HepG2 (cell line): ENCODE measurements around the gene ZBTB20. TPM values are rescaled to one million over a fixed set of nuclear protein-coding genes. Genes with fewer than 3 reads are reported as not detected.

Experiments
- ATAC-seq: fragments of 200-7000 bp; cut with Tn5 transposase; 3 replicates; pipeline ENCODE4 v1.9.1; 2020; ENCODE audit warnings: mild to moderate bottlenecking, moderate library complexity
- BruUV-seq: library from RNA; stranded (reverse); fragments of 400-500 nt; replicated peaks from 2 replicates; lab custom pipeline; 2021; lab: Mats Ljungman, UMichigan
- CTCF ChIA-PET: fragments of 300-600 bp; formaldehyde crosslinking; extraction: SDS; loops from one replicate; lab custom pipeline; 2021; ENCODE audit warnings: low total read pairs, inconsistent platforms, low intra/inter-chr PET ratio; lab: Yijun Ruan, JAX
- POLR2A ChIA-PET: fragments of 350-600 bp; sonication (Branson Sonifier 250); formaldehyde crosslinking; loops from one replicate; lab custom pipeline; 2020; ENCODE audit warnings: antibody characterized with exemption, inconsistent platforms; lab: Yijun Ruan, JAX
- DNase-seq: peaks from one replicate; pipeline ENCODE4 v3.0.0-alpha.2; 2015; ENCODE audit warnings: low spot score
- FAIRE-seq: peaks from 3 replicates; lab custom pipeline; 2011; peaks lifted over from hg19 to GRCh38; lab: Jason Lieb, UNC
- H2AFZ ChIP-seq: one replicate; pipeline ENCODE4 v1.6.1; 2011; ENCODE audit warnings: low read length, inconsistent platforms
- H3K27ac ChIP-seq: fragments of 300-600 bp; 3 replicates; pipeline ENCODE4 v1.8.0; 2011; ENCODE audit warnings: mixed run types, mild to moderate bottlenecking, mixed read lengths, low read length, inconsistent platforms; ENCODE audit not compliant: insufficient read depth; ENCODE audit errors: extremely low read length
- H3K27me3 ChIP-seq, 2 experiments: fragments of 200-600 bp in 1 of 2; 2 replicates in 1 of 2; 3 replicates in 1 of 2; pipeline versions ENCODE4 v1.6.0 to v1.8.0; 2011; ENCODE audit warnings: low read length in 2 of 2, mild to moderate bottlenecking in 2 of 2, moderate library complexity in 2 of 2, inconsistent platforms in 1 of 2; ENCODE audit not compliant: insufficient read depth in 2 of 2, control insufficient read depth in 1 of 2
- H3K36me3 ChIP-seq, 2 experiments: fragments of 200-600 bp in 1 of 2; replicated peaks in 1 of 2; 2 replicates in 1 of 2; 3 replicates in 1 of 2; pipeline versions ENCODE4 v1.5.1 to v1.8.0; 2011; ENCODE audit warnings: low read length in 2 of 2, inconsistent platforms in 1 of 2; ENCODE audit not compliant: insufficient read depth in 2 of 2, control insufficient read depth in 1 of 2
- H3K4me1 ChIP-seq: 2 replicates; pipeline ENCODE4 v1.5.1; 2012; ENCODE audit warnings: low read length, inconsistent platforms; ENCODE audit not compliant: insufficient read depth
- H3K4me2 ChIP-seq: 2 replicates; pipeline ENCODE4 v1.6.0; 2011; ENCODE audit warnings: low read depth, low read length, inconsistent platforms
- H3K4me3 ChIP-seq, 3 experiments: fragments of 200-600 bp in 1 of 3; sonication (generic), shearing (Covaris generic) in 1 of 3; replicated peaks in 1 of 3; 2 replicates each; pipeline ENCODE4 v1.5.1; 2011 to 2016; ENCODE audit warnings: low read length in 3 of 3, inconsistent platforms in 2 of 3, low read depth in 2 of 3, mild to moderate bottlenecking in 2 of 3, control low read depth in 1 of 3, mixed read lengths in 1 of 3; ENCODE audit not compliant: insufficient read depth in 1 of 3
- H3K79me2 ChIP-seq: one replicate; pipeline ENCODE4 v1.6.1; 2011; ENCODE audit warnings: low read length, inconsistent platforms; ENCODE audit not compliant: insufficient read depth
- H3K9ac ChIP-seq: 2 replicates; pipeline ENCODE4 v1.6.0; 2011; ENCODE audit warnings: mild to moderate bottlenecking, low read depth, low read length, inconsistent platforms; ENCODE audit not compliant: insufficient read depth
- H3K9me3 ChIP-seq: 2 replicates; pipeline ENCODE4 v1.5.1; 2012; ENCODE audit warnings: mild to moderate bottlenecking, low read length
- H4K20me1 ChIP-seq: 2 replicates; pipeline ENCODE4 v1.6.0; 2011; ENCODE audit warnings: inconsistent platforms, mild to moderate bottlenecking, low read length, moderate library complexity; ENCODE audit not compliant: insufficient read depth
- DPF2 ChIP-seq: sonication (generic); formaldehyde crosslinking; IDR thresholded peaks from 2 replicates; pipeline ENCODE4 v1.4.0; 2020; ENCODE audit warnings: mild to moderate bottlenecking, low read depth, missing genetic modification reagents, borderline replicate concordance
- ELF3 ChIP-seq: IDR thresholded peaks from 2 replicates; pipeline ENCODE4 v1.6.1; 2016; ENCODE audit warnings: missing genetic modification reagents, missing compliant biosample characterization
- MED1 ChIP-seq: sonication (generic); formaldehyde crosslinking; IDR thresholded peaks from 2 replicates; pipeline ENCODE4 v1.4.0; 2020; ENCODE audit warnings: missing genetic modification reagents
- PHF21A ChIP-seq: sonication (generic); formaldehyde crosslinking; IDR thresholded peaks from 2 replicates; pipeline ENCODE4 v1.5.0; 2020; ENCODE audit warnings: mild to moderate bottlenecking, missing genetic modification reagents
- SAP130 ChIP-seq: IDR thresholded peaks from 2 replicates; pipeline ENCODE4 v1.6.1; 2016; ENCODE audit warnings: low read depth
- SIN3B ChIP-seq: fragments of 150-350 bp; IDR thresholded peaks from 2 replicates; pipeline ENCODE4 v1.6.1; 2014; ENCODE audit warnings: low read length
- SMAD9 ChIP-seq: sonication (generic); formaldehyde crosslinking; IDR thresholded peaks from 2 replicates; pipeline ENCODE4 v1.5.1; 2020; ENCODE audit warnings: mild to moderate bottlenecking, missing genetic modification reagents
- SMARCE1 ChIP-seq: fragments of 450-650 bp; IDR thresholded peaks from 2 replicates; pipeline ENCODE4 v1.6.1; 2017; ENCODE audit warnings: borderline replicate concordance
- SP5 ChIP-seq: IDR thresholded peaks from 2 replicates; pipeline ENCODE4 v1.6.1; 2016; ENCODE audit warnings: low read depth, borderline replicate concordance
- ZMYM4 ChIP-seq: sonication (generic); formaldehyde crosslinking; IDR thresholded peaks from 2 replicates; pipeline ENCODE4 v1.8.1; 2023; ENCODE audit warnings: mild to moderate bottlenecking, missing genetic modification reagents
- ZNF891 ChIP-seq: sonication (generic); formaldehyde crosslinking; IDR thresholded peaks from 2 replicates; pipeline ENCODE4 v1.5.0; 2020; ENCODE audit warnings: mild to moderate bottlenecking, missing genetic modification reagents
- WGBS: methylation state at CpG from one replicate; pipeline ENCODE4 v1.1.6; 2017; ENCODE audit warnings: low lambda C conversion rate; 5-methylcytosine and 5-hydroxymethylcytosine counted together
- in situ Hi-C: cut with HindIII; loops from 2 replicates; pipeline ENCODE4 v1.10.0; 2017; ENCODE audit warnings: low pct_unique_long_range_greater_than_20kb; ENCODE audit not compliant: extremely low pct_ligation_motif_present
- intact Hi-C: fragments of 100-400 bp; cut with micrococcal nuclease; formaldehyde crosslinking; loops from one replicate; pipeline ENCODE4 v1.10.0; 2022; ENCODE audit not compliant: unreplicated experiment
- polyA plus RNA-seq, 8 experiments: library from polyadenylated mRNA; depleted of rRNA in 3 of 8; stranded (reverse) in 7 of 8; unstranded in 1 of 8; fragments of >200 nt; fragmentation: Illumina TruSeq in 4 of 8; extraction: Trizol in 4 of 8; gene quantifications; 2 replicates each; pipeline versions ENCODE4 v1.2.1 to v1.2.3, GENCODE V29; 2011 to 2016; ENCODE audit warnings: low read depth in 4 of 8, missing spikeins in 1 of 8, mixed read lengths in 1 of 8; ENCODE audit not compliant: insufficient read depth in 1 of 8
- total RNA-seq, 5 experiments: library from RNA; depleted of rRNA; stranded (reverse); fragments of >200 nt; fragmentation: Illumina TruSeq; extraction: Trizol; gene quantifications; 2 replicates each; pipeline ENCODE4 v1.2.3, GENCODE V29; 2016; ENCODE audit warnings: low read depth in 1 of 5
- TF ChIP-seq, protein P1 (sequence below): sonication (generic); formaldehyde crosslinking; conservative IDR thresholded peaks from 2 replicates; pipeline ENCODE4 v1.5.0; 2020; ENCODE audit warnings: missing genetic modification reagents
- TF ChIP-seq, protein P2 (sequence below): sonication (generic); formaldehyde crosslinking; IDR thresholded peaks from 2 replicates; pipeline ENCODE4 v1.9.0; 2022; ENCODE audit warnings: missing genetic modification reagents, mild to moderate bottlenecking, borderline replicate concordance
- TF ChIP-seq, protein P3 (sequence below): sonication (generic); formaldehyde crosslinking; IDR thresholded peaks from 2 replicates; pipeline ENCODE4 v1.5.0; 2020; ENCODE audit warnings: mild to moderate bottlenecking, missing genetic modification reagents, borderline replicate concordance

ZBTB20 gene
- total and polyA plus RNA-seq, 2 of the 13 experiments (the other 11 are each of a cell fraction or from before 2014, with no cell fraction given) = 1.9 to 8.8 TPM

DNA sequence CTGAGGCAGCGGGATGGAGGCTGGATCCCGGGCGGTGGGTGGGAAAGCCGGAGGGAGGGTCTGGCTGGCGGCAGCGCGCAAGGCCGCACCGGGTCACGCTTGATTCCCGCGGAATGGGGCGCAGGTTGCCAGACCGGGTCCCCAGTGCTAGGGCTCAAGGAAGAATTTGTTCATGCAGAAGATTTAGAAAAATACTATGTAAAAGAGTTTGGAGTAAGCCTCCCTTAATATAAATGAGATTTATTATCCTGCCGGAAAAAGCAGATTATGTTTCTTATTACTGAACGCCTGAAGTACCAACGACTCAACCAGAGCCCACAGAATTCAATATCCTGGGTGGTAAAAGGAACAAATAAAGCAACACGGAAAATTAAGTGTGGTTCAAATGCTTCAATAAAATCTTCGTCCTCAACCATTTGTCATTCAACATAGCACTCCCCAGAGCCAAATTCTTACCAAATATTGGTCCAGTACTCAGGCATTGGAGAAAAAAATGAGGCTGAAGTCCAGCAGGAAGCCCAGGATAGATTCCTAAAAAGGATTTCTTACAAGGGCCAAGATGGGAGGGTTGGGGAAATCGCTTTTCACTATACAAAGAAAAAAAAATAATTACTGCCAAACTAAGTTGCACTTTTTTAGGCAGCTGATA lies 1.2 kb upstream of the ZBTB20 start:
- intact Hi-C loops (loop anchor here (5.0 kb wide), 2 partner anchors 251 to 401 kb away; no protein-coding TSS in a partner anchor), in situ Hi-C loops (no loop called here)
- TSS peak; percentile 84 for BruUV-seq
- ChIA-PET CTCF (no interaction called here), POLR2A (no interaction called here)
- peak overlapping the region; percentile 52 for H2AFZ ChIP-seq
- peak overlapping the region; percentile 82 for H3K9ac ChIP-seq
- DNase-seq = no peak
- no peaks in the 10 kb centered on the region for H4K20me1 ChIP-seq
- peak overlapping the region; percentile 76 for H3K4me2 ChIP-seq
- WGBS = 0% methylated on average over 16 of the region's 20 CpGs
- peaks cover 10% of the 10 kb centered on the region for H3K4me1 ChIP-seq
- no peak for FAIRE-seq
- H3K9me3 ChIP-seq = no peaks in the 10 kb centered on the region
- no peaks in the 10 kb centered on the region for H3K36me3 ChIP-seq
- H3K27ac ChIP-seq = peak overlapping the region; percentile 77
- no peak; the same call in 2 of the 3 replicates for ATAC-seq
- peak overlapping the region; percentile 82 to 93 (median 86) for H3K4me3 ChIP-seq
- no peaks in the 10 kb centered on the region for H3K79me2 ChIP-seq
- H3K27me3 ChIP-seq = no peaks in the 10 kb centered on the region; a peak in 1 of 5 replicates
- TF ChIP-seq DPF2 (CRISPR knock-in tag) (no peak), SIN3B (no peak), PHF21A (CRISPR knock-in tag) (no peak), SAP130 (CRISPR knock-in tag) (0 out of 2 replicates have a peak, but pooled peaks have one; percentile 8), ZMYM4 (CRISPR knock-in tag) (0 out of 2 replicates have a peak, but pooled peaks have one; percentile 4), SMAD9 (no peak), SMARCE1 (no peak), ELF3 (no peak), MED1 (no peak), ZNF891 (CRISPR knock-in tag) (no peak), SP5 (CRISPR knock-in tag) (no peak)
- TF ChIP-seq, protein P1, sequence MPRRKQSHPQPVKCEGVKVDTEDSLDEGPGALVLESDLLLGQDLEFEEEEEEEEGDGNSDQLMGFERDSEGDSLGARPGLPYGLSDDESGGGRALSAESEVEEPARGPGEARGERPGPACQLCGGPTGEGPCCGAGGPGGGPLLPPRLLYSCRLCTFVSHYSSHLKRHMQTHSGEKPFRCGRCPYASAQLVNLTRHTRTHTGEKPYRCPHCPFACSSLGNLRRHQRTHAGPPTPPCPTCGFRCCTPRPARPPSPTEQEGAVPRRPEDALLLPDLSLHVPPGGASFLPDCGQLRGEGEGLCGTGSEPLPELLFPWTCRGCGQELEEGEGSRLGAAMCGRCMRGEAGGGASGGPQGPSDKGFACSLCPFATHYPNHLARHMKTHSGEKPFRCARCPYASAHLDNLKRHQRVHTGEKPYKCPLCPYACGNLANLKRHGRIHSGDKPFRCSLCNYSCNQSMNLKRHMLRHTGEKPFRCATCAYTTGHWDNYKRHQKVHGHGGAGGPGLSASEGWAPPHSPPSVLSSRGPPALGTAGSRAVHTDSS (CRISPR knock-in tag) = no peak
- TF ChIP-seq, protein P2, sequence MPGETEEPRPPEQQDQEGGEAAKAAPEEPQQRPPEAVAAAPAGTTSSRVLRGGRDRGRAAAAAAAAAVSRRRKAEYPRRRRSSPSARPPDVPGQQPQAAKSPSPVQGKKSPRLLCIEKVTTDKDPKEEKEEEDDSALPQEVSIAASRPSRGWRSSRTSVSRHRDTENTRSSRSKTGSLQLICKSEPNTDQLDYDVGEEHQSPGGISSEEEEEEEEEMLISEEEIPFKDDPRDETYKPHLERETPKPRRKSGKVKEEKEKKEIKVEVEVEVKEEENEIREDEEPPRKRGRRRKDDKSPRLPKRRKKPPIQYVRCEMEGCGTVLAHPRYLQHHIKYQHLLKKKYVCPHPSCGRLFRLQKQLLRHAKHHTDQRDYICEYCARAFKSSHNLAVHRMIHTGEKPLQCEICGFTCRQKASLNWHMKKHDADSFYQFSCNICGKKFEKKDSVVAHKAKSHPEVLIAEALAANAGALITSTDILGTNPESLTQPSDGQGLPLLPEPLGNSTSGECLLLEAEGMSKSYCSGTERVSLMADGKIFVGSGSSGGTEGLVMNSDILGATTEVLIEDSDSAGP = 0 out of 2 replicates have a peak, but pooled peaks have one; percentile 9
- TF ChIP-seq, protein P3, sequence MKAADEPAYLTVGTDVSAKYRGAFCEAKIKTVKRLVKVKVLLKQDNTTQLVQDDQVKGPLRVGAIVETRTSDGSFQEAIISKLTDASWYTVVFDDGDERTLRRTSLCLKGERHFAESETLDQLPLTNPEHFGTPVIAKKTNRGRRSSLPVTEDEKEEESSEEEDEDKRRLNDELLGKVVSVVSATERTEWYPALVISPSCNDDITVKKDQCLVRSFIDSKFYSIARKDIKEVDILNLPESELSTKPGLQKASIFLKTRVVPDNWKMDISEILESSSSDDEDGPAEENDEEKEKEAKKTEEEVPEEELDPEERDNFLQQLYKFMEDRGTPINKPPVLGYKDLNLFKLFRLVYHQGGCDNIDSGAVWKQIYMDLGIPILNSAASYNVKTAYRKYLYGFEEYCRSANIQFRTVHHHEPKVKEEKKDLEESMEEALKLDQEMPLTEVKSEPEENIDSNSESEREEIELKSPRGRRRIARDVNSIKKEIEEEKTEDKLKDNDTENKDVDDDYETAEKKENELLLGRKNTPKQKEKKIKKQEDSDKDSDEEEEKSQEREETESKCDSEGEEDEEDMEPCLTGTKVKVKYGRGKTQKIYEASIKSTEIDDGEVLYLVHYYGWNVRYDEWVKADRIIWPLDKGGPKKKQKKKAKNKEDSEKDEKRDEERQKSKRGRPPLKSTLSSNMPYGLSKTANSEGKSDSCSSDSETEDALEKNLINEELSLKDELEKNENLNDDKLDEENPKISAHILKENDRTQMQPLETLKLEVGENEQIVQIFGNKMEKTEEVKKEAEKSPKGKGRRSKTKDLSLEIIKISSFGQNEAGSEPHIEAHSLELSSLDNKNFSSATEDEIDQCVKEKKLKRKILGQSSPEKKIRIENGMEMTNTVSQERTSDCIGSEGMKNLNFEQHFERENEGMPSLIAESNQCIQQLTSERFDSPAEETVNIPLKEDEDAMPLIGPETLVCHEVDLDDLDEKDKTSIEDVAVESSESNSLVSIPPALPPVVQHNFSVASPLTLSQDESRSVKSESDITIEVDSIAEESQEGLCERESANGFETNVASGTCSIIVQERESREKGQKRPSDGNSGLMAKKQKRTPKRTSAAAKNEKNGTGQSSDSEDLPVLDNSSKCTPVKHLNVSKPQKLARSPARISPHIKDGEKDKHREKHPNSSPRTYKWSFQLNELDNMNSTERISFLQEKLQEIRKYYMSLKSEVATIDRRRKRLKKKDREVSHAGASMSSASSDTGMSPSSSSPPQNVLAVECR (CRISPR knock-in tag) = peak; percentile 78; the same call in 1 of the 2 replicates
